VCaP (cell line): Measurements from ENCODE around the gene CLEC3B.

Experiments used
- H3K27ac ChIP-seq: fragments of 450-650 bp; 2 replicates; pipeline ENCODE4 v1.5.1; 2017
- TF ChIP-seq, protein P1 (sequence below): fragments of 450-650 bp; conservative IDR thresholded peaks from 2 replicates; pipeline ENCODE4 v1.5.1; 2017; ENCODE audit warnings: mild to moderate bottlenecking, moderate library complexity

The CLEC3B gene

GRCh38 chr3:45026957-45027356 is 854 bp downstream of the CLEC3B start:
- TF ChIP-seq, protein P1, sequence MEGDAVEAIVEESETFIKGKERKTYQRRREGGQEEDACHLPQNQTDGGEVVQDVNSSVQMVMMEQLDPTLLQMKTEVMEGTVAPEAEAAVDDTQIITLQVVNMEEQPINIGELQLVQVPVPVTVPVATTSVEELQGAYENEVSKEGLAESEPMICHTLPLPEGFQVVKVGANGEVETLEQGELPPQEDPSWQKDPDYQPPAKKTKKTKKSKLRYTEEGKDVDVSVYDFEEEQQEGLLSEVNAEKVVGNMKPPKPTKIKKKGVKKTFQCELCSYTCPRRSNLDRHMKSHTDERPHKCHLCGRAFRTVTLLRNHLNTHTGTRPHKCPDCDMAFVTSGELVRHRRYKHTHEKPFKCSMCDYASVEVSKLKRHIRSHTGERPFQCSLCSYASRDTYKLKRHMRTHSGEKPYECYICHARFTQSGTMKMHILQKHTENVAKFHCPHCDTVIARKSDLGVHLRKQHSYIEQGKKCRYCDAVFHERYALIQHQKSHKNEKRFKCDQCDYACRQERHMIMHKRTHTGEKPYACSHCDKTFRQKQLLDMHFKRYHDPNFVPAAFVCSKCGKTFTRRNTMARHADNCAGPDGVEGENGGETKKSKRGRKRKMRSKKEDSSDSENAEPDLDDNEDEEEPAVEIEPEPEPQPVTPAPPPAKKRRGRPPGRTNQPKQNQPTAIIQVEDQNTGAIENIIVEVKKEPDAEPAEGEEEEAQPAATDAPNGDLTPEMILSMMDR, result no peak
- H3K27ac ChIP-seq, result peak overlapping the region; percentile 62; the same call in 1 of the 2 replicates

DNA sequence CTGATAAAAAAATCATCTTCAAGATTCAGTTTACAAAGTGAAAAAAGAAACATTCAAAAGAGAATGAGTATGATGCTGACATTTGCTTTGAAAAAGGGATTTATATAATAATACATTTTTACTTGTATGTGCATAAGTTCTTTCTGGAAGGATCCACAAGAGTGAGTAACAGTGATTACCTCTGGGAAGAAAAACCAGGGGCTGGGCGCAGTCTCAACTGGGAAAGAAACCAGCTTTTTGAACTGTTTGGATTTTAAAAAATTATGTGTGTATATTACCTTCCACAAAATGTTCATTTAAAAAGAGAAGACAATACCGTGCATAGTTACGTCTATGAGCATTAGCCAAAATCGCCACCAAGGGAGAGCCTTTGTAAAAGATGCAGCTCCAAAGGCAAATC is 1.3 kb downstream of the CLEC3B start:
- TF ChIP-seq, protein P1, result no peak
- H3K27ac ChIP-seq, result no peak overlapping the region

- no peak overlapping the region for H3K27ac ChIP-seq
- TF ChIP-seq, protein P1, result no peak
Measured at GRCh38 chr3:45029216-45029615, 3.1 kb downstream of the CLEC3B start.

DNA sequence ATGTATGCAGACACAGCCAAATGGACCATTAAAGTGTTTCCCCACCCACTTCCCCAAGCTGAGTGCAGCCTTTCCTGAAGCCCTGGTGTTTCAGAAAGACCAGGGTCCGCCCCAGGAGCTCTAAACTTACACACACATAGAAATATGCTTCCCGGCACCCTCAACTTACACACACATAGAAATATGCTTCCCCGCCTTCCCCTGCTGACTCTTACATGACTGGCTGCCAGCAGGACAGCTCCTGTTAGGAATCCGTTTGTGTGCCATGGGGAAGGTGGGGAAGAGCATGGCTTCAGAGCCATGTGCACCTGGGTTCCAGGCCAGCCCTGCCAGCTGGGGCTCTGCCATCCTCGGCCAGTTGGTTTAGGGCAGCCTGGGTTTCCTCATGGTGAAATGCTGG is 3.6 kb downstream of the CLEC3B start:
- TF ChIP-seq, protein P1, result no peak
- no peak overlapping the region for H3K27ac ChIP-seq

GRCh38 chr3:45031531-45031930 is 5.4 kb downstream of the CLEC3B start:
- TF ChIP-seq, protein P1, result no peak
- no peak overlapping the region for H3K27ac ChIP-seq

DNA sequence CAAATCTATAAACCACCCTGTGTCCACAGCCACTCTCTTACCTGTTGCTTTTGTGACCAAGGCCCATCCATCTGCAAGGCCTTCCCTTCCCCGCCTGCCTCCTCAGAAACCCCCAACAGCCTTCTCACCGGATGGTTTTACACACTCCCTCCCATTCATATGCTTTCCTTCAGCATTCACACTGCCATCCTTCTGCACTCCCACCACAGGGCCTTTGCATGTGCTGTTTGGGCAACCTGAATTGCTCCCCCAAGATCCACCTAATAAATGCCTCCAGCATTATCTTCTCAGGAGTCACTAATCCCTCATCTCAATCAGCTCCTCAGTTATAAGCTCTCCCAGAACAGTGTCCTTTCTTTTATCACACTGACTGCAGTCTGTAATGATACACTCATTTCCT is 6.0 kb downstream of the CLEC3B start:
- H3K27ac ChIP-seq, result no peak overlapping the region
- TF ChIP-seq, protein P1, result no peak

DNA sequence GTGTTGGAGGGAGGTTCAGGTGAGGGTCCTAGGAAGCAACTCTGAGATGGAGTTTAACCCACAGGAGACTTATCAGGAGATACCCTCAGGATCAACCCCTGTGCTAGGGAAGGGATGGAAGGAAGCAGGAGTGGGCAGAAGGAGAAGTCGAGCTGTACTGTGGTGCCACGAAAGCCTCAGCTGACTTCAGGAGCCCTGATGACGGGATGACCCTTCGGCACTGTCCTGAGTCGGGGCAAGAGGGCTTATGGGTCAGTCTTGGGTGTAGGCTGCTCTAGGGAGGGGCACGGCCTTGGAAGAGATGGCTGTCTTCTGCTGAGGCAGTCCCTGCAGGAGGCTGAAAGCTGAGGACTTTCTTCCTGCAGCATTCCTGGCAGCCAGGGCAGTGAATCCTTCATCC is 7.7 kb downstream of the CLEC3B start:
- TF ChIP-seq, protein P1, result no peak
- no peak overlapping the region for H3K27ac ChIP-seq
